GM10266 (cell line): Measurements from ENCODE around the gene TRAF3.

Experiments used
- DNase-seq: peaks from one replicate; pipeline ENCODE4 v3.0.0; 2012; ENCODE audit errors: extremely low spot score
- CTCF ChIP-seq: IDR thresholded peaks from 2 replicates; pipeline ENCODE4 v1.5.1; 2012; ENCODE audit warnings: mild to moderate bottlenecking, low read depth; ENCODE audit not compliant: control insufficient read depth, insufficient read depth; ENCODE audit errors: missing control alignments

TRAF3 gene

DNA sequence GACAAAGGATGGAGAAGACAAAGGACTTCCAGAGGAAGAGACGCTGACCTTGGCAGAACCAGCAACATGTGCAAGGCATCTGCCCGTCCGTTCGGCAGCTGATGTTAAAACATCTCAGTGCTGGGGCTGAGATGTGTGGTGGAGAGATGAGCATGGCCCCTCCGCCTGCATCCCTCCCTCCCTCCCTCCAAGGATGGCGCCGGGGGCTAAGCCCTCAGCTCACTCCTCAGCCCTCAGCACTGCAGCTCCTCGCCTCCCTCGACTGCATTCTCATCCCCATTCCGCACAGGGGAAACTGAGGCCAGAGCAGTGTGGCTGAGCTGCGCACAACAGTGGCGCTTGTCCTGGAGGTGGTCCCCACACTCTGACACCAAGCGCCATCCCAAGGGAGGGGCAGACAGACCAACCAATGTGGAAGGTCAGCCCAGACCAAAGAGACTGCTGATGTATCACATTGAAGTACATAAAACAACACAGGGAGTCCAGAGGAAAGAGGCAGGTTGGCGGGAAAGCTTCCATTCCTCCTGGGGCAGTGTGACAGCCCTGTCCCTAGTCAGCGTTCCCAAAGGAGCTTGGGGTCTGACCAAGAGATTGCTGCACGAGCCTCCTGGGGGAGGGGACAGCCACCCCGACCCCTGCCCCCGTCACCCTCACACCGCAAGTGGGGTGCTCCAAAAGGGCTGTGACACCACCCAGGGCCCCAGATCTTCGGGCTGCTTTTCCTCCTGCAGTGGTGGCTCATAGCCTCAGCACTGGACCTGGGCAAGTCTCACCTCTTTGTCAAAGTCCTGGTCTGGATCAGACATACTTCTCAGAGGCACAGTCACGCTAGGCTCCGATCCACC is 160.3 kb downstream of the TRAF3 start:
- TF ChIP-seq CTCF: no peak
- DNase-seq: no peak

DNA sequence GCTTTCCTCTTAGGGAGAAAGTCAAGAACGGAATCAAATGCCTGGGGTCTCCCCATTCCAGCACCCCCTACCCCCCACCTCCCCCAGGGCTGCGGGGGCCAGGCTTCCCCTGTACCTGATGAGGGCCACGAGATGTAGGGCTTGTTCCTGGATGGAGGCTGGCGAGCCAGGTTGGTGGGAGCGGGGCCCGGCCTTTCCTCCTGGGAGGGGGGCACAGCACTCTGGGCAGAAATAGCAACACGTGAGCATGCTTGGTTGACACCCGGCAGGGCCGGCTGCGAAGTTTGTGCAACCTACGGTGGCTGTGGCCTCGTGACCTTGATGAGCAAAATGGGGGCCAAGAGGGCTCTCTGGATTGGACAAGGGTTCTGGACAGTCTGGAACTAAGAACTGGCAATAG is 160.9 kb downstream of the TRAF3 start:
- no peak for TF ChIP-seq CTCF
- no peak for DNase-seq

GRCh38 chr14:102939329-102939728 is 162.1 kb downstream of the TRAF3 start:
- DNase-seq: no peak
- no peak for TF ChIP-seq CTCF

DNA sequence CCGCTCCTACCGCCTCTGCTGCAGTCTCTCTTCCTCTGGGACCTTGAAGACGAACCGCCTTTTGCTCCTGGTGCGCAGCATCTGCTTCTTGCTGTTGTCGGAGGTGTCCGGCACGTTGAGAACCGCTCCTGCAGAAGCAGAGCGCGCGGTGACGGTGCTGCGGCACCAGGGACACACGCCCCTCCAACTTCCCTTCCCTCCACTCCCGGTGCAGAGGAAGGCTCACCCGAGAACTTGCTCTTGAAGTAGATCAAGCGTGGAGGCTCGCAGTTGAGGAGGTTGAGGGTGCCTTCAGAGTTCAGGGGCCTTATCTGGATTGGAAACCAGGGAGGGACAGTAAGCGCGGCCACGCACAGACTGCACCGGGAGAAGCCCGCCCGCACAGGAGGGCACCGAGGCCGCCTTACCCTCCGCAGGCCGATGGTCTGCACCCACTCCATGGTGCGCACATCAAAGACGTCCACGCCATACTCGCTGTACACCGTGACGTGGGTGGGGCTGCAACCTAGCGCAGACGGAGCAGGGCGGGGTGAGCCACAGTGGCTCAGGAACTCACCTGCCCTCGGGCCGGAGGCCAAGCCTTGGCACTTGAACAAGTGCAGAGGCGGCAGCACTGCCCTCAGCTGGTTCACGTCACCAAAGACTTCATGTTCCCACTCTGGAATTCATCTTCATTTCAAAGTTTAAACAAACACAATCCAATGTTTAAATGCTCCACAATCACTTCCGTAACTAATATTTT is 162.7 kb downstream of the TRAF3 start:
- TF ChIP-seq CTCF: no peak
- DNase-seq: no peak

DNA sequence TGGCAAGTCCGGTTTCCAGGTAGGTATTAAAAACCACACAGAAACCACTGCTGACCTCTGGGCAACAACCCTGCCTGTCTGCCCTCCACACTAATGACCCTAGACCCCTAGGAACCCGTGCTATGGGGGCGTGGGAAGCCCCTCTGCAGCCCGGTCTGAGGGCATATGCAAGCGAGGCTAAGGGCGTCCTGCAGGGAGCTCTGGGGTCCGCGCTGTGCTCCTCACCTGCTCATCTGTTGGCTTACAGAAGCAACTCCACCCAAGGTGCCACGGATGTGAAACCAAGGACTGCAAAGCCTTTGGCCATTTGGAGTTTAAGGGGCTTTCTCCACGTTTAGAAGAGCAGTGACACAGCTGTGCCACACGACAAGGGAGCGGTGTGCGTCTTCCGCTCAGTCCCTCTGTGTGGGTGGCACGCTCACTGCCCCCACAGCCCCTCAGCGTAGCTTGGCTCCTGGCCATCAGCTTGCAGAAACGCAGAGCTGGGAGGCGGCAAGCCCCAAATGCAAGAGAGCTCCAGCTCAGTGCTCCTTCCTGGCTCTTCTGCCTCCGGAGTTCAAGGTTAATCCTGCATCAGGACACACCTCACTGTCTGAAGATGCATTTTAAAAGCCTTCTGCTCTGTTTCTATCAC is 163.6 kb downstream of the TRAF3 start:
- no peak for DNase-seq
- TF ChIP-seq CTCF: no peak

- no peak for TF ChIP-seq CTCF
- no peak for DNase-seq
Measured at GRCh38 chr14:102941419-102942011, 164.3 kb downstream of the TRAF3 start.
